Measurements from ENCODE around the gene SLC15A1. TPM values are rescaled to one million over a fixed set of nuclear protein-coding genes. Genes with fewer than 3 reads are reported as not detected.

SLC15A1 gene
- total RNA-seq, 4 donors from 2014 or later = 0.57 TPM; not detected in 3

- no peak for ATAC-seq
- WGBS, 2 donors (ENCODE audit: low coverage in 1 of 2) = 72% methylated on average over 3 of the region's 9 CpGs; no CpG with 5 or more reads in 1 of the 2 donors
- no peak overlapping the region for H3K27ac ChIP-seq
- H3K4me3 ChIP-seq = no peak overlapping the region
- no peaks in the 10 kb centered on the region for H3K27me3 ChIP-seq
- TF ChIP-seq EP300 (IDR thresholded peaks at IDR 0.05) = no peak
- no peak for TF ChIP-seq POLR2A (IDR thresholded peaks at IDR 0.05)
- no peak for TF ChIP-seq POLR2AphosphoS5 (IDR thresholded peaks at IDR 0.05)
- TF ChIP-seq CTCF (IDR thresholded peaks at IDR 0.05) = no peak
- H3K4me1 ChIP-seq = no peaks in the 10 kb centered on the region
- no peaks in the 10 kb centered on the region for H3K36me3 ChIP-seq
- no peaks in the 10 kb centered on the region for H3K9me3 ChIP-seq
Measured at GRCh38 chr13:98774776-98775175, 22.3 kb upstream of the SLC15A1 start.

- no peak for ATAC-seq
- Histone ChIP-seq H3K9me3 (no peaks in the 10 kb centered on the region), H3K4me1 (no peaks in the 10 kb centered on the region), H3K4me3 (no peak overlapping the region), H3K27ac (no peak overlapping the region), H3K36me3 (no peaks in the 10 kb centered on the region), H3K27me3 (no peaks in the 10 kb centered on the region)
- no CpG with 5 or more reads among the region's 20 CpGs for WGBS, 2 donors (ENCODE audit: low coverage in 1 of 2)
- no peak for TF ChIP-seq POLR2A (IDR thresholded peaks at IDR 0.05)
- TF ChIP-seq POLR2AphosphoS5 (IDR thresholded peaks at IDR 0.05) = no peak
Measured at GRCh38 chr13:98773921-98774320, 21.4 kb upstream of the SLC15A1 start.

- Histone ChIP-seq H3K36me3 (no peaks in the 10 kb centered on the region), H3K27ac (no peak overlapping the region), H3K4me3 (no peak overlapping the region), H3K9me3 (no peaks in the 10 kb centered on the region), H3K27me3 (no peaks in the 10 kb centered on the region), H3K4me1 (no peaks in the 10 kb centered on the region)
- TF ChIP-seq POLR2AphosphoS5 (IDR thresholded peaks at IDR 0.05) (no peak), EP300 (IDR thresholded peaks at IDR 0.05) (no peak), POLR2A (IDR thresholded peaks at IDR 0.05) (no peak), CTCF (IDR thresholded peaks at IDR 0.05) (no peak)
- no peak for ATAC-seq
- 79 to 100% methylated on average over 1 to 5 of the region's 12 CpGs for WGBS, 2 donors (ENCODE audit: low coverage in 1 of 2)
Measured at GRCh38 chr13:98772794-98773452, 20.5 kb upstream of the SLC15A1 start.

GRCh38 chr13:98771838-98772611 is 19.6 kb upstream of the SLC15A1 start:
- 82 to 89% methylated on average over 10 to 16 of the region's 16 CpGs for WGBS, 2 donors (ENCODE audit: low coverage in 1 of 2)

GRCh38 chr13:98769736-98770135 is 17.3 kb upstream of the SLC15A1 start:
- ATAC-seq = no peak
- Histone ChIP-seq H3K4me1 (no peaks in the 10 kb centered on the region), H3K27me3 (no peaks in the 10 kb centered on the region), H3K9me3 (no peaks in the 10 kb centered on the region), H3K4me3 (no peak overlapping the region), H3K36me3 (no peaks in the 10 kb centered on the region), H3K27ac (no peak overlapping the region)
- WGBS, 2 donors (ENCODE audit: low coverage in 1 of 2) = 61 to 82% methylated on average over 4 to 5 of the region's 7 CpGs
- TF ChIP-seq POLR2A (IDR thresholded peaks at IDR 0.05) = no peak
- no peak for TF ChIP-seq EP300 (IDR thresholded peaks at IDR 0.05)
- TF ChIP-seq POLR2AphosphoS5 (IDR thresholded peaks at IDR 0.05) = no peak
- TF ChIP-seq CTCF (IDR thresholded peaks at IDR 0.05) = no peak

More at GRCh38 chr13:98771838-98772611, 19.6 kb upstream of the SLC15A1 start:
- H3K4me3 ChIP-seq = no peak overlapping the region
- H3K9me3 ChIP-seq = no peaks in the 10 kb centered on the region
- no peaks in the 10 kb centered on the region for H3K36me3 ChIP-seq
- TF ChIP-seq POLR2A (IDR thresholded peaks at IDR 0.05) (no peak), POLR2AphosphoS5 (IDR thresholded peaks at IDR 0.05) (no peak), EP300 (IDR thresholded peaks at IDR 0.05) (no peak), CTCF (IDR thresholded peaks at IDR 0.05) (no peak)
- ATAC-seq = no peak
- no peaks in the 10 kb centered on the region for H3K27me3 ChIP-seq
- H3K4me1 ChIP-seq = no peaks in the 10 kb centered on the region
- no peak overlapping the region for H3K27ac ChIP-seq

Measured in gastroesophageal sphincter (tissue), 4 donors.